Endothelial cell of coronary artery (primary cell): ENCODE results near the gene KRTAP10-4. TPM values are rescaled to one million over a fixed set of nuclear protein-coding genes. Genes with fewer than 3 reads are reported as not detected.

Source experiments
- total RNA-seq: library from RNA; depleted of rRNA; stranded (reverse); fragments of >200 nt; gene quantifications from 2 replicates; pipeline ENCODE4 v1.2.3, GENCODE V29; 2014

The KRTAP10-4 gene, protein sequence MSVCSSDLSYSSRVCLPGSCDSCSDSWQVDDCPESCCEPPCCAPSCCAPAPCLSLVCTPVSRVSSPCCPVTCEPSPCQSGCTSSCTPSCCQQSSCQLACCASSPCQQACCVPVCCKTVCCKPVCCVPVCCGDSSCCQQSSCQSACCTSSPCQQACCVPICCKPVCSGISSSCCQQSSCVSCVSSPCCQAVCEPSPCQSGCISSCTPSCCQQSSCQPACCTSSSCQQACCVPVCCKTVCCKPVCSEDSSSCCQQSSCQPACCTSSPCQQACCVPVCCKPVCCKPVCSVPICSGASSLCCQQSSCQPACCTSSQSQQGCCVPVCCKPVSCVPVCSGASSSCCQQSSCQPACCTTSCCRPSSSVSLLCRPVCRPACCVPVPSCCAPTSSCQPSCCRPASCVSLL
- not detected in 2 replicates for total RNA-seq

DNA sequence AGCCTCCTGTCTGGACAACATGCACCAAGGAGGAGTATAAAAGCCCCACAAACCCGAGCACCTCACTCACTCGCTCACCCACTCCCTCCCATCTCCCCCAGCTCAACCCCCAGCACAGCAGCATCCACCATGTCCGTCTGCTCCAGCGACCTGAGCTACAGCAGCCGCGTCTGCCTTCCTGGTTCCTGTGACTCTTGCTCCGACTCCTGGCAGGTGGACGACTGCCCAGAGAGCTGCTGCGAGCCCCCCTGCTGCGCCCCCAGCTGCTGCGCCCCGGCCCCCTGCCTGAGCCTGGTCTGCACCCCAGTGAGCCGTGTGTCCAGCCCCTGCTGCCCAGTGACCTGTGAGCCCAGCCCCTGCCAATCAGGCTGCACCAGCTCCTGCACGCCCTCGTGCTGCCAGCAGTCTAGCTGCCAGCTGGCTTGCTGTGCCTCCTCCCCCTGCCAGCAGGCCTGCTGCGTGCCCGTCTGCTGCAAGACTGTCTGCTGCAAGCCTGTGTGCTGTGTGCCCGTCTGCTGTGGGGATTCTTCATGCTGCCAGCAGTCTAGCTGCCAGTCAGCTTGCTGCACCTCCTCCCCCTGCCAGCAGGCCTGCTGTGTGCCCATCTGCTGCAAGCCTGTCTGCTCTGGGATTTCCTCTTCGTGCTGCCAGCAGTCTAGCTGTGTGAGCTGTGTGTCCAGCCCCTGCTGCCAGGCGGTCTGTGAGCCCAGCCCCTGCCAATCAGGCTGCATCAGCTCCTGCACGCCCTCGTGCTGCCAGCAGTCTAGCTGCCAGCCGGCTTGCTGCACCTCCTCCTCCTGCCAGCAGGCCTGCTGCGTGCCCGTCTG lies at the start of gene KRTAP10-4:
Gene KRTAP10-4 (plus strand): TSS at position 100 of the 827 bp plus-strand sequence. CDS start 30 bp downstream, at position 130.

DNA sequence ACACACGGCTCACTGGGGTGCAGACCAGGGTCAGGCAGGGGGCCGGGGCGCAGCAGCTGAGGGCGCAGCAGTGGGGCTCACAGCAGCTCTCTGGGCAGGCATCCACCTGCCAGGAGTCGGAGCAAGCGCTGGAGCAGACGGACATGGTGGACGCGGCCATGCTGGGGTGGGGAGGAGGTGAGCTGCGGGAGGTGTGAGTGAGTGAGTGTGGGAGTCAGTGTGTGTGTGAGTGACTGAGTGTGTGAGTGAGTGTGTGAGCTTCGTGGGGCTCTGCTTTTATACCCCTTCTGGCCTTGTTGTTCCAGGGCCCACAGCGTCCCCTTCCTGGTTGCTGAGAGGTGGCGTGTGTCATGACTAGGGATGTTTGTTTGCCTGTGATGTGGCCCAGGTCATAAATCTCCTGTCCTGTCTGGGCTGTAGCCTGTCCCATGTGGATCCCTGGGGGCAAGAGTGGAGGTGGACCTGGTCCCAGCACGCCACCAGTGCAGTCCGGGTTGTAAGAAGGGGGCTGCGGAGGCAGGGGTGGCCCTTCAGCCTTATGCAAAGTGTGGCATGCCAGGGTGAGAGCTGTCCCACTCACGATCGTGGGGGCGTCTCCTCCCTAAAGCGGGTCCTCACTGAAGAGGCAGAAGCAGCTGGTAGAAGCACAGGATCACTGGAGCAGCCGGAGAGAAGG lies 33.4 kb upstream of the KRTAP10-4 start, which contains the start of gene KRTAP10-1:
Gene KRTAP10-1 (minus strand): TSS at position 205 of the 676 bp plus-strand sequence. CDS start 45 bp downstream, at position 160.

DNA sequence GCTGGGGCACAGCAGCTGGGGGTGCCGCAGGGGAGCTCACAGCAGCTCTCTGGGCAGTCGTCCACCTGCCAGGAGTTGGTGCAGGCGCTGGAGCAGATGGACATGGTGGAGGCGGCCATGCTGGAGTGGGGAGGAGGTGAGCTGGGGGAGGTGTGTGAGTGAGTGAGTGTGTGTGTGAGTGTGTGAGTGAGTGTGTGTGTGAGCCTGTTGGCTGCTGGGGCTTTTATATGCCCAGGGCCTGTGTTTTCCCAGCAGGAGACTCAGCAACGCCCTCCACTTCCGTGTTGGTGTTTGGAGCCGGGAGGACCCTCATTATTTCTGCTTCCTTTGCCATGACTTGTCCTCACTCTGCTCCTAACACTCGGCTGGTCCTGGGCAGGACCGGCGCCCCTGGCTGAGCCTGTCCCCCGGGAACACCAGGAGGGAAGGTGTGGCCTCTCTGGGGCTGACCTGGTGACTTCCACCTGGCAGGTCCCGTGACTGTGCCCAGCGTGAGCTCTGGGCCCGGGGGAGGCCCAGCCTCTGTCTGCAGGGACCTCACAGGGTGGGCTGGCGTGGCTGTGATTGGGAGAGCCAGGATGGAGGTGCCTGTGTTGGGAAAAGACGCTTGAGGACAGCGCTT lies 22.1 kb upstream of the KRTAP10-4 start, which contains the start of gene KRTAP10-2:
Gene KRTAP10-2 (minus strand): TSS at position 166 of the 622 bp plus-strand sequence. CDS start 47 bp downstream, at position 119.

DNA sequence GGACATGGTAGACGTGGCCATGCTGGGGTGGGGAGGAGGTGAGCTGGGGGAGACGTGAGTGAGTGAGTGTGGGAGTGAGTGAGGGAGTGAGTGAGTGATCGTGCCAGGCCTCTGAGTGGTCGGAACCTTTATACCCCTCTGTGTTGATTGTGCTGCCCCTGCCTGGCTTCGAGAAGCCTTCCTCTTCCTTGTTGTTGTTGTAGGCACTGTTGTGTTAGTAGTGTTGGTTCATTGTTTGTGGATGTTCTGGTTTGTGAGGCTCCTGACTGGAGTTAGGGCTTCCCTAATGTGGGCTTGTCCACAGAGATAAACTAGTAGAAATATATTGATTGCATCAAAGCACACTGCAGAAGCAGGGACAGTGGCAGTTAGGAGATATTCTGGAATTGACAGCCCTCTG lies 14.8 kb upstream of the KRTAP10-4 start, which contains the start of gene KRTAP10-3:
Gene KRTAP10-3 (minus strand): TSS at position 101 of the 400 bp plus-strand sequence. CDS start 80 bp downstream, at position 21.

DNA sequence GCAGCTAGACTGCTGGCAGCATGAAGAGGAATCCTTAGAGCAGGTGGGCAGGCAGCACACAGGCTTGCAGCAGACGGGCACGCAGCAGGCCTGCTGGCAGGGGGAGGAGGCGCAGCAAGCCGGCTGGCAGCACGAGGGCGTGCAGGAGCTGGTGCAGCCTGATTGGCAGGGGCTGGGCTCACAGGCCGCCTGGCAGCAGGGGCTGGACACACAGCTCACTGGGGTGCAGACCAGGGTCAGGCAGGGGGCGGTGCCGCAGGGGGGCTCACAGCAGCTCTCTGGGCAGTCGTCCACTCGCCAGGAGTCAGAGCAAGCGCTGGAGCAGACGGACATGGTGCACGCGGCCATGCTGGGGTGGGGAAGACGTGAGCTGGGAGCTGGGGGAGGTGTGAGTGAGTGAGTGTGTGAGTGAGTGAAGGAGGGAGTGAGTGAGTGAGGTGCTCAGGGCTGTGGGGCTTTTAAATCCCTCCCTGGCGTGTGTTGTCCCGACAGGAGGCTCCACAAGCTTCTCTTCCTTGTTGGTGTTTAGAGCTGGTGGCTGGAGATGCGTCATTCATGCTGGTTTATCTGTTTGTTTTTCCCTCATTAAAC lies 6.8 kb downstream of the KRTAP10-4 start, which contains the start of gene KRTAP10-5:
Gene KRTAP10-5 (minus strand): TSS at position 374 of the 591 bp plus-strand sequence. CDS start 26 bp downstream, at position 348.

DNA sequence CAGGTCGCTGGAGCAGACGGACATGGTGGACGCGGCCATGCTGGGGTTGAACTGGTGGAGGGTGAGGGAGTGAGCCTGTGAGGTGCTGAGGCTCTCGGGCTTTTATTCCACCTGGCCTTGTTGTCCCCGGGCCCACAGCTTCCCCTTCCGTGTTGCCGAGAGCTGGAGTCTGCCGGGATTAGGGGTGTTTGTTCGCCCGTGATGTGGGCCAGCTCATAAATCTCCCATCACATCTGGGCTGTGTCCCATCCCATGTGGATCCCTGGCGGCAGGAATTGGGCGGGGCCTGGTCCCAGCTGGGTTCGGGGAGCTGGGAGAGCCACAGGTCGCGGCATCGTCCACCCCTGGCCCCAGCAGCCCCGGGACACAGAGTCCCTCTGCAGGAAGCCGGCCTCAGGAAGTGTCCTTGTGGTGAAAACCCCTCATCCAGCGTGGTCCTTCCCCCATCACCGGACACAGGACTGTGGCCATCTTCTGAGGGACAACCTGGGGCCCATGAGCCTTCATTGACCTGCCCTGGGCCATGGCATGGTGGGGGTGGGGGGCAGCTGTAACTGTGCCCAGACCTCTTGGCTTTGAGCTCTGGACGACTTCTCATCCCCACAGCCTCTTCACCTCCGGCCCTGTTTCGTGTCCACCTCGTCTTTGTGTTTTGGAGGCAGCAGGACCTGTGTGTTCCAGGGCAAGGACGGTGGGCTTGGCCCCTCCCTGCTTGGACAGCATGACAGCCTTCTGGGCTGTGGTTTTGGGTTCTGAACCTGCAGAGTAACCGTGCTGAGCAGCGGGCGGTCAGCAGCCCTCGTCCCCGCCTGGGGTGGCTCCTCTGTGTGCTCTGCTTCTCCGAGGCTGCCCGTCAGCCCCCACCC lies 19.1 kb downstream of the KRTAP10-4 start, which contains the start of gene KRTAP10-6:
Gene KRTAP10-6 (minus strand): TSS at position 60 of the 866 bp plus-strand sequence. CDS start 21 bp downstream, at position 39.

DNA sequence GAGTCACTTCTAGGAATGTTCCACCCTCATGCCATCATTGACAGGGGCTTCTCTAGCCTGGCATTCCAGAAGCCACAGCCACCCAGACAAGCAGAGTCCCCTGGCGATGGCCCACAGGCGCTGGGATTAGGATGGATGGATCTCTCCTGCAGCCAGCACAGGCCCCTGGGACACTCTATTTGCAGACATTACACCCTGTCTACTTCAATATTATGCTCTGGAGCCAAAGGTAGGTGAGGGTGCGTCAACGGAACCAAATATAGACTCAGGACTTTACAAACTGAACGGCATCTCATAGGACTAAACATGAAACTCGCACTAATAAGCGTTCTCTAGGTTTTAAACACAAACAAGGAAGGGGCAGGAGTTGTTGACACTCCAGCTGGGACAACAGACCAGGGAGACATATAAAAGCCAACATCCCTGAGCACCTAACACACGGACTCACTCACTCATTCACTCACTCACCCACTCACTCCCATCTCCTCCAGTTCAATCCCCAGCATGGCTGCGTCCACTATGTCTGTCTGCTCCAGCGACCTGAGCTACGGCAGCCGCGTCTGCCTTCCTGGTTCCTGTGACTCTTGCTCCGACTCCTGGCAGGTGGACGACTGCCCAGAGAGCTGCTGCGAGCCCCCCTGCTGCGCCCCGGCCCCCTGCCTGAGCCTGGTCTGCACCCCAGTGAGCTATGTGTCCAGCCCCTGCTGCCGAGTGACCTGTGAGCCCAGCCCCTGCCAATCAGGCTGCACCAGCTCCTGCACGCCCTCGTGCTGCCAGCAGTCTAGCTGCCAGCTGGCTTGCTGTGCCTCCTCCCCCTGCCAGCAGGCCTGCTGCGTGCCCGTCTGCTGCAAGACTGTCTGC lies 26.8 kb downstream of the KRTAP10-4 start, which contains the start of gene KRTAP10-7:
Gene KRTAP10-7 (plus strand): TSS at position 480 of the 861 bp plus-strand sequence. CDS start 25 bp downstream, at position 505.

DNA sequence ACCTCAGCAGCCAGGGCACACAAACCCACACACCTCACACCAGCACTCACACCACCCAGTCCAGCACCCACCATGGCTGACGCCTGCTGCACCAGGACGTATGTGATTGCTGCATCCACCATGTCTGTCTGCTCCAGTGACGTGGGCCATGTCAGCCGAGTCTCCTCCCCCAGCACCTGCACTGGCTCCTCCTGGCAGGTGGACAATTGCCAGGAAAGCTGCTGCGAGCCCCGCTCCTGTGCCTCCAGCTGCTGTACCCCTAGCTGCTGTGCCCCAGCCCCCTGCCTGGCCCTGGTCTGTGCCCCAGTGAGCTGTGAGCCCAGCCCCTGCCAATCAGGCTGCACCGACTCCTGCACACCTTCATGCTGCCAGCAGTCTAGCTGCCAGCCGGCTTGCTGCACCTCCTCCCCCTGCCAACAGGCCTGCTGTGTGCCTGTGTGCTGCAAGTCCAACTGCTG lies 38.5 kb downstream of the KRTAP10-4 start, which contains the start of gene KRTAP10-8:
Gene KRTAP10-8 (plus strand): TSS at position 51 of the 458 bp plus-strand sequence. CDS start 22 bp downstream, at position 73.

Other genes starting within 250 kb of the KRTAP10-4 start
- gene CFAP410, start 234.3 kb upstream of the KRTAP10-4 start, total RNA-seq = 4.9 and 6.1 TPM in 2 replicates
- under 0.01 and 0.18 TPM in 2 replicates for gene TRPM2, start 220.1 kb upstream of the KRTAP10-4 start, total RNA-seq
- gene LRRC3, start 118.2 kb upstream of the KRTAP10-4 start, total RNA-seq = 0.99 and 1.2 TPM in 2 replicates
- gene KRTAP10-1, start 33.5 kb upstream of the KRTAP10-4 start, total RNA-seq = not detected in 2 replicates
- not detected in 2 replicates for gene KRTAP10-2, start 22.2 kb upstream of the KRTAP10-4 start, total RNA-seq
- gene KRTAP10-3, start 14.9 kb upstream of the KRTAP10-4 start, total RNA-seq = not detected in 2 replicates
- gene KRTAP10-5, start 6.9 kb downstream of the KRTAP10-4 start, total RNA-seq = not detected in 2 replicates
- gene KRTAP10-6, start 18.8 kb downstream of the KRTAP10-4 start, total RNA-seq = not detected in 2 replicates
- gene KRTAP10-7, start 26.9 kb downstream of the KRTAP10-4 start, total RNA-seq = not detected in 2 replicates
- not detected in 2 replicates for gene KRTAP10-8, start 38.4 kb downstream of the KRTAP10-4 start, total RNA-seq
- not detected in 2 replicates for gene KRTAP10-9, start 53.4 kb downstream of the KRTAP10-4 start, total RNA-seq
- not detected in 2 replicates for gene KRTAP10-10, start 63.6 kb downstream of the KRTAP10-4 start, total RNA-seq
- gene KRTAP10-11, start 72.7 kb downstream of the KRTAP10-4 start, total RNA-seq = not detected in 2 replicates
- gene KRTAP12-4, start 80.9 kb downstream of the KRTAP10-4 start, total RNA-seq = not detected in 2 replicates
- gene KRTAP12-3, start 84.2 kb downstream of the KRTAP10-4 start, total RNA-seq = not detected in 2 replicates
- gene KRTAP12-2, start 93.2 kb downstream of the KRTAP10-4 start, total RNA-seq = not detected in 2 replicates
- not detected in 2 replicates for gene KRTAP12-1, start 108.4 kb downstream of the KRTAP10-4 start, total RNA-seq
- not detected in 2 replicates for gene KRTAP10-12, start 123.4 kb downstream of the KRTAP10-4 start, total RNA-seq
- not detected in 2 replicates for gene TSPEAR, start 137.8 kb downstream of the KRTAP10-4 start, total RNA-seq
- 76.3 and 103 TPM in 2 replicates for gene UBE2G2, start 228.1 kb downstream of the KRTAP10-4 start, total RNA-seq
- gene SUMO3, start 244.3 kb downstream of the KRTAP10-4 start, total RNA-seq = 77.2 and 91.3 TPM in 2 replicates